SIG-M5 treated with dmso at 0.1 percent for 504 hours (cell line): Measurements from ENCODE around the gene IL33.

Source experiments
- DNase-seq: peaks from one replicate; lab custom pipeline; 2025; ENCODE audit not compliant: unreplicated experiment; lab: John Stamatoyannopoulos, UW

IL33 gene

GRCh38 chr9:6216002-6216401 is 395 bp downstream of the IL33 start:
- no peak for DNase-seq

- DNase-seq: no peak
These were observed 1.3 kb downstream of the IL33 start for GRCh38 chr9:6216951-6217350.

- DNase-seq: no peak
These were observed 2.5 kb downstream of the IL33 start for GRCh38 chr9:6218099-6218502.

- no peak for DNase-seq
These were observed 3.4 kb downstream of the IL33 start for GRCh38 chr9:6219040-6219439.

- DNase-seq: no peak
These were observed 4.4 kb downstream of the IL33 start for GRCh38 chr9:6219981-6220380.

- no peak for DNase-seq
These were observed 9.0 kb downstream of the IL33 start for GRCh38 chr9:6224393-6225154.

GRCh38 chr9:6226696-6227095 is 11.1 kb downstream of the IL33 start:
- DNase-seq: no peak

- no peak for DNase-seq
These were observed 13.6 kb downstream of the IL33 start for GRCh38 chr9:6229186-6229585.

- DNase-seq: no peak
These were observed 14.0 kb downstream of the IL33 start for GRCh38 chr9:6229619-6230018.

GRCh38 chr9:6230037-6230780 is 14.6 kb downstream of the IL33 start:
- DNase-seq: peak; percentile 53

GRCh38 chr9:6232336-6232945 is 16.8 kb downstream of the IL33 start:
- no peak for DNase-seq

GRCh38 chr9:6234014-6234413 is 18.4 kb downstream of the IL33 start:
- no peak for DNase-seq

- no peak for DNase-seq
These were observed 21.7 kb downstream of the IL33 start for GRCh38 chr9:6237267-6237666.

GRCh38 chr9:6239048-6239461 is 23.4 kb downstream of the IL33 start:
- DNase-seq: no peak

GRCh38 chr9:6239694-6240093 is 24.1 kb downstream of the IL33 start:
- no peak for DNase-seq

GRCh38 chr9:6243746-6244145 is 28.1 kb downstream of the IL33 start:
- no peak for DNase-seq

GRCh38 chr9:6247266-6247665 is 31.7 kb downstream of the IL33 start:
- no peak for DNase-seq

GRCh38 chr9:6268826-6269397 is 53.3 kb downstream of the IL33 start:
- DNase-seq: no peak

GRCh38 chr9:6270896-6271295 is 55.3 kb downstream of the IL33 start:
- no peak for DNase-seq

GRCh38 chr9:6271508-6272228 is 56.1 kb downstream of the IL33 start:
- DNase-seq: no peak

GRCh38 chr9:6272229-6272598 is 56.6 kb downstream of the IL33 start:
- no peak for DNase-seq
